ENCODE results near the gene TECR. TPM values are rescaled to one million over a fixed set of nuclear protein-coding genes. Genes with fewer than 3 reads are reported as not detected.

The TECR gene
- total and polyA plus RNA-seq, 2 of the 13 experiments (the other 11 are each of a cell fraction or from before 2014, with no cell fraction given), result 54.9 to 121 TPM

DNA sequence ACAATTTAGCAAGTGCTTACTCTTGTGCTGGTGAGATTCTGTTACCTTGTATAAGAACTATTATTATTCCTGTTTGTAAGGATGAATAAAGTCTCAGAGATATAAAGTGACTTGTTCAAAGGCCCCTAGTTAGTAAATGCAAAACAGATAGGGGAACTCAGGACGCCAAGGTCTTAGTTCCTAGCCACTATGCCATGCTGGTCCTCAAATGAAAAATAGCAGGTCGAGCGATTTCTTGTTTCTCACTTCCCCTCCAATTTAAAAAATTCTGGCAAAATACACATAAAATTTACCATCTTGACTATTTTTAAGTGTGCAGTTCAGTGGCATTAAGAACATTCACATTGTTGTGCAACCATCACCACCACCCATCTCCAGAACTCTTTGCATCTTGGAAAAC is 1.1 kb downstream of the TECR start (continued):
- TF ChIP-seq NFE2L1 (CRISPR knock-in tag; IDR thresholded peaks at IDR 0.05; ENCODE audit: borderline replicate concordance), result no peak
- TF ChIP-seq, protein P1, sequence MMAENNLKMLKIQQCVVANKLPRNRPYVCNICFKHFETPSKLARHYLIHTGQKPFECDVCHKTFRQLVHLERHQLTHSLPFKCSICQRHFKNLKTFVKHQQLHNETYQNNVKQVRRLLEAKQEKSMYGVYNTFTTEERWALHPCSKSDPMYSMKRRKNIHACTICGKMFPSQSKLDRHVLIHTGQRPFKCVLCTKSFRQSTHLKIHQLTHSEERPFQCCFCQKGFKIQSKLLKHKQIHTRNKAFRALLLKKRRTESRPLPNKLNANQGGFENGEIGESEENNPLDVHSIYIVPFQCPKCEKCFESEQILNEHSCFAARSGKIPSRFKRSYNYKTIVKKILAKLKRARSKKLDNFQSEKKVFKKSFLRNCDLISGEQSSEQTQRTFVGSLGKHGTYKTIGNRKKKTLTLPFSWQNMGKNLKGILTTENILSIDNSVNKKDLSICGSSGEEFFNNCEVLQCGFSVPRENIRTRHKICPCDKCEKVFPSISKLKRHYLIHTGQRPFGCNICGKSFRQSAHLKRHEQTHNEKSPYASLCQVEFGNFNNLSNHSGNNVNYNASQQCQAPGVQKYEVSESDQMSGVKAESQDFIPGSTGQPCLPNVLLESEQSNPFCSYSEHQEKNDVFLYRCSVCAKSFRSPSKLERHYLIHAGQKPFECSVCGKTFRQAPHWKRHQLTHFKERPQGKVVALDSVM (CRISPR knock-in tag; IDR thresholded peaks at IDR 0.05), result no peak
- no peak for TF ChIP-seq TMF1 (CRISPR knock-in tag; IDR thresholded peaks at IDR 0.05; ENCODE audit: low read depth)
- TF ChIP-seq RNF219 (CRISPR knock-in tag; IDR thresholded peaks at IDR 0.05), result no peak
- TF ChIP-seq ZBED4 (CRISPR knock-in tag; IDR thresholded peaks at IDR 0.05; ENCODE audit: borderline replicate concordance), result no peak
- no peak for TF ChIP-seq NFIB (CRISPR knock-in tag; IDR thresholded peaks at IDR 0.05; ENCODE audit: borderline replicate concordance)
